Thyroid gland (tissue), 4 donors: Measurements from ENCODE around the gene SMPD1.

Experiments used
- CTCF ChIP-seq, 6 experiments: fragments of 200-600 bp in 3 of 6; fragments of 450-650 bp in 3 of 6; sonication (generic) in 3 of 6; IDR thresholded peaks; one replicate each; pipeline ENCODE4 v1.5.1; 2016 to 2019; ENCODE audit warnings: antibody characterized with exemption in 6 of 6, mild to moderate bottlenecking in 2 of 6, inconsistent platforms in 1 of 6, moderate library complexity in 1 of 6
- POLR2A ChIP-seq, 2 donors: fragments of 450-650 bp; IDR thresholded peaks; one replicate each; pipeline ENCODE4 v1.6.1; 2017; ENCODE audit warnings: antibody characterized with exemption in 2 of 2, mild to moderate bottlenecking in 2 of 2, moderate library complexity in 1 of 2

GRCh38 chr11:6411594-6412031 is 21.3 kb downstream of the SMPD1 start:
- no peak for TF ChIP-seq CTCF (IDR thresholded peaks at IDR 0.05)
- TF ChIP-seq POLR2A (IDR thresholded peaks at IDR 0.05) = no peak
